GM23248 (cell line): Measurements from ENCODE around the gene PRKCE.

Experiments used
- EZH2 ChIP-seq: fragments of 200-600 bp; sonication (generic); IDR thresholded peaks from 2 replicates; pipeline ENCODE4 v1.6.1; 2018; ENCODE audit warnings: antibody characterized with exemption, mild to moderate bottlenecking; ENCODE audit not compliant: insufficient read depth, poor library complexity, severe bottlenecking
- EZH2phosphoT487 ChIP-seq: fragments of 200-600 bp; sonication (generic); IDR thresholded peaks from 2 replicates; pipeline ENCODE4 v1.6.1; 2018; ENCODE audit warnings: antibody characterized with exemption, moderate library complexity, mild to moderate bottlenecking, low read depth; ENCODE audit not compliant: insufficient read depth

DNA sequence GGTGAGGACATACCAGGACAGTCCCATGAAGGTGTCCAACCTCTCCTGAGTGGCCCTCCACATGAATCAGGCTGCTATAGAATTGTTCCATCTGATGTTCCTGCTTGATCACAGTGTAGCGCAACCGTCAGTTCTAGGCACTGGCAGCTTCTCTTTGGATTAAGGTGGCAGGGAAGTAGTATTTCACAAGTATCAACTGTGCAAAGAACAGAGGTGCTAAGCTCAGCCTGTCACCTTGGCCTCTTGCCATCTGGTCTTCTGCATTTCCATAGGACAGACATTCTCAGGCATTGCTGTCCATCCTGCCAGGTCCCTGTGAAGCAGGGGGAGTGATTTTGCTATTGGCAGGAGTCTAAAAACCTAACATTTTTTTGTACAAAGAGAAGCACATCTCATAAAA is 463.5 kb downstream of the PRKCE start:
- TF ChIP-seq EZH2: no peak
- no peak for TF ChIP-seq EZH2phosphoT487
